HepG2 (cell line): ENCODE data around the gene CEP128. TPM values are rescaled to one million over a fixed set of nuclear protein-coding genes. Genes with fewer than 3 reads are reported as not detected.

Experiments used
- ATAD3A ChIP-seq: sonication (generic); formaldehyde crosslinking; IDR thresholded peaks from 2 replicates; pipeline ENCODE4 v1.4.0; 2020; ENCODE audit warnings: missing genetic modification reagents
- FOXK1 ChIP-seq: sonication (generic); formaldehyde crosslinking; IDR thresholded peaks from 2 replicates; pipeline ENCODE4 v1.4.0; 2020; ENCODE audit warnings: low read depth, missing genetic modification reagents, borderline replicate concordance
- GATAD1 ChIP-seq: IDR thresholded peaks from 2 replicates; pipeline ENCODE4 v1.6.1; 2016; ENCODE audit warnings: missing genetic modification reagents, missing compliant biosample characterization
- HCFC1 ChIP-seq: fragments of 150-350 bp; IDR thresholded peaks from 2 replicates; pipeline ENCODE4 v1.6.1; 2014; ENCODE audit warnings: low read depth, low read length
- IRX3 ChIP-seq: sonication (generic); formaldehyde crosslinking; IDR thresholded peaks from 2 replicates; pipeline ENCODE4 v1.8.1; 2023; ENCODE audit warnings: mild to moderate bottlenecking, low read depth, missing genetic modification reagents, borderline replicate concordance
- NFKB2 ChIP-seq: sonication (generic); formaldehyde crosslinking; IDR thresholded peaks from 2 replicates; pipeline ENCODE4 v1.4.0; 2020; ENCODE audit warnings: missing genetic modification reagents, borderline replicate concordance
- NR2C2 ChIP-seq: sonication (generic); formaldehyde crosslinking; IDR thresholded peaks from 2 replicates; pipeline ENCODE4 v1.4.0; 2020; ENCODE audit warnings: missing genetic modification reagents, mild to moderate bottlenecking, moderate library complexity, borderline replicate concordance
- RFX1 ChIP-seq: fragments of 450-650 bp; IDR thresholded peaks from 2 replicates; pipeline ENCODE4 v1.6.1; 2017
- SMAD3 ChIP-seq: sonication (generic); formaldehyde crosslinking; IDR thresholded peaks from 2 replicates; pipeline ENCODE4 v1.4.0; 2020; ENCODE audit warnings: missing genetic modification reagents
- SOX13 ChIP-seq, 3 experiments: fragments of 450-650 bp in 1 of 3; sonication (generic) in 1 of 3; formaldehyde crosslinking in 1 of 3; IDR thresholded peaks in 2 of 3; conservative IDR thresholded peaks in 1 of 3; 2 replicates each; pipeline versions ENCODE4 v1.5.0 to v1.6.1; 2016 to 2020; ENCODE audit warnings: antibody characterized with exemption in 1 of 3, mild to moderate bottlenecking in 1 of 3, missing compliant biosample characterization in 1 of 3, missing genetic modification reagents in 1 of 3, moderate library complexity in 1 of 3
- ZBTB7B ChIP-seq: sonication (generic); formaldehyde crosslinking; IDR thresholded peaks from 2 replicates; pipeline ENCODE4 v1.4.0; 2020; ENCODE audit warnings: missing genetic modification reagents
- ZC3H13 ChIP-seq: sonication (generic); formaldehyde crosslinking; IDR thresholded peaks from 2 replicates; pipeline ENCODE4 v1.8.1; 2023; ENCODE audit warnings: mild to moderate bottlenecking, missing genetic modification reagents, moderate library complexity
- ZFY ChIP-seq: sonication (generic); formaldehyde crosslinking; IDR thresholded peaks from 2 replicates; pipeline ENCODE4 v1.4.0; 2020; ENCODE audit warnings: missing genetic modification reagents
- ZMYM2 ChIP-seq: sonication (generic); formaldehyde crosslinking; IDR thresholded peaks from 2 replicates; pipeline ENCODE4 v1.8.0; 2022; ENCODE audit warnings: mild to moderate bottlenecking, missing genetic modification reagents
- ZNF772 ChIP-seq: sonication (generic); formaldehyde crosslinking; IDR thresholded peaks from 2 replicates; pipeline ENCODE4 v1.5.0; 2020; ENCODE audit warnings: mild to moderate bottlenecking, missing genetic modification reagents
- polyA plus RNA-seq, 8 experiments: library from polyadenylated mRNA; depleted of rRNA in 3 of 8; stranded (reverse) in 7 of 8; unstranded in 1 of 8; fragments of >200 nt; fragmentation: Illumina TruSeq in 4 of 8; extraction: Trizol in 4 of 8; gene quantifications; 2 replicates each; pipeline versions ENCODE4 v1.2.1 to v1.2.3, GENCODE V29; 2011 to 2016; ENCODE audit warnings: low read depth in 4 of 8, missing spikeins in 1 of 8, mixed read lengths in 1 of 8; ENCODE audit not compliant: insufficient read depth in 1 of 8
- total RNA-seq, 5 experiments: library from RNA; depleted of rRNA; stranded (reverse); fragments of >200 nt; fragmentation: Illumina TruSeq; extraction: Trizol; gene quantifications; 2 replicates each; pipeline ENCODE4 v1.2.3, GENCODE V29; 2016; ENCODE audit warnings: low read depth in 1 of 5
- TF ChIP-seq, protein P1 (sequence below): sonication (generic); formaldehyde crosslinking; IDR thresholded peaks from 2 replicates; pipeline ENCODE4 v1.4.0; 2020; ENCODE audit warnings: mild to moderate bottlenecking, missing genetic modification reagents
- TF ChIP-seq, protein P2 (sequence below): sonication (generic); IDR thresholded peaks from 2 replicates; pipeline ENCODE4 v1.6.1; 2016; ENCODE audit warnings: low read depth, borderline replicate concordance
- TF ChIP-seq, protein P3 (sequence below): sonication (generic); formaldehyde crosslinking; IDR thresholded peaks from 2 replicates; pipeline ENCODE4 v1.4.0; 2020; ENCODE audit warnings: missing genetic modification reagents
- TF ChIP-seq, protein P4 (sequence below): sonication (generic); formaldehyde crosslinking; IDR thresholded peaks from 2 replicates; pipeline ENCODE4 v1.5.0; 2020; ENCODE audit warnings: missing genetic modification reagents

CEP128 gene
- total and polyA plus RNA-seq, 2 of the 13 experiments (the other 11 are each of a cell fraction or from before 2014, with no cell fraction given), result 1.3 to 7.5 TPM

DNA sequence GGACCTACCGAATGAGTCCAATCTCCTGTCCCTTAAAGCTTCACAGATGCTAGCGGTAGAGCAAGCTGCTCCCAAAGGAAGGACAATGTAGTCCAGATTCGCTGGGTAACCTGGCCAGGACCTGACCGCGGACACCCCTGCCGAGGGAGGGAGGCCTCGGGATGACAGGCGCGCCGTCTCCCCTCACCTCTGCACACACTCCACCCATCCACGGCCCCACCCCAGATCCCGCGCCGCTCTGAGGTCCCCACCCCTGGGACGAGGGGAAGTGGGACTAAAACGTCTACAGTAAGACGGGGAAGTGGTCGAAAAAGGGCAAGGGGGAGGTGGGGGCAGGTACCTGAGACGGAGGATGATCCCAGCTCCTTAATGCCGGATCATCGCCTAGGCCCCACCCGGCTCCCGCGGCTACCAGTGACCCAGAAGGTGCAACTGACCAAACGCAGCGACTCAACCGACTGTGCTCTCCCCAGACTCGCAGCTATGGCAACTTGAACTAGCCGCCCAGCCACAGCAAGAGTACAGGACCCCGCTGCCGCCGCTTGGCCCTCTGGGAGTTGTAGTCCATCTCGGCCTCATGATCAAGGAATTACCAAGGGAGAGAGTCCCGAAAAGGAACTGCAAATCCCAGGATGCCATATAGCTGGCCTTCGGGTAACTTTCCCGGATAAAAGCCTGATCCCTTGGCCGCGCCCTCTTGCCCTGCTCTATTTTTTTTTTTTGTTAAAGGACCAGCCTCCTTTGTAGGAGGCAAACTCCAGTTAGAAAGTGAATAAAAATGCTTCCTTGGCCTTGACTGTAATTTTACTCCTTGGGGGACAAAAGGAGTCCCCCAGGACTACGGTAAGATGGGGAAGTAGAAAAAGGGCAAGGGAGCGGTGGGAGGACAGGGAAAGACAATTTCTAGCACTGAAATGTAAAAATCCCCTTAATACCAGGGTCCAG lies at the start of gene CEP128 (continued):
- TF ChIP-seq, protein P1, sequence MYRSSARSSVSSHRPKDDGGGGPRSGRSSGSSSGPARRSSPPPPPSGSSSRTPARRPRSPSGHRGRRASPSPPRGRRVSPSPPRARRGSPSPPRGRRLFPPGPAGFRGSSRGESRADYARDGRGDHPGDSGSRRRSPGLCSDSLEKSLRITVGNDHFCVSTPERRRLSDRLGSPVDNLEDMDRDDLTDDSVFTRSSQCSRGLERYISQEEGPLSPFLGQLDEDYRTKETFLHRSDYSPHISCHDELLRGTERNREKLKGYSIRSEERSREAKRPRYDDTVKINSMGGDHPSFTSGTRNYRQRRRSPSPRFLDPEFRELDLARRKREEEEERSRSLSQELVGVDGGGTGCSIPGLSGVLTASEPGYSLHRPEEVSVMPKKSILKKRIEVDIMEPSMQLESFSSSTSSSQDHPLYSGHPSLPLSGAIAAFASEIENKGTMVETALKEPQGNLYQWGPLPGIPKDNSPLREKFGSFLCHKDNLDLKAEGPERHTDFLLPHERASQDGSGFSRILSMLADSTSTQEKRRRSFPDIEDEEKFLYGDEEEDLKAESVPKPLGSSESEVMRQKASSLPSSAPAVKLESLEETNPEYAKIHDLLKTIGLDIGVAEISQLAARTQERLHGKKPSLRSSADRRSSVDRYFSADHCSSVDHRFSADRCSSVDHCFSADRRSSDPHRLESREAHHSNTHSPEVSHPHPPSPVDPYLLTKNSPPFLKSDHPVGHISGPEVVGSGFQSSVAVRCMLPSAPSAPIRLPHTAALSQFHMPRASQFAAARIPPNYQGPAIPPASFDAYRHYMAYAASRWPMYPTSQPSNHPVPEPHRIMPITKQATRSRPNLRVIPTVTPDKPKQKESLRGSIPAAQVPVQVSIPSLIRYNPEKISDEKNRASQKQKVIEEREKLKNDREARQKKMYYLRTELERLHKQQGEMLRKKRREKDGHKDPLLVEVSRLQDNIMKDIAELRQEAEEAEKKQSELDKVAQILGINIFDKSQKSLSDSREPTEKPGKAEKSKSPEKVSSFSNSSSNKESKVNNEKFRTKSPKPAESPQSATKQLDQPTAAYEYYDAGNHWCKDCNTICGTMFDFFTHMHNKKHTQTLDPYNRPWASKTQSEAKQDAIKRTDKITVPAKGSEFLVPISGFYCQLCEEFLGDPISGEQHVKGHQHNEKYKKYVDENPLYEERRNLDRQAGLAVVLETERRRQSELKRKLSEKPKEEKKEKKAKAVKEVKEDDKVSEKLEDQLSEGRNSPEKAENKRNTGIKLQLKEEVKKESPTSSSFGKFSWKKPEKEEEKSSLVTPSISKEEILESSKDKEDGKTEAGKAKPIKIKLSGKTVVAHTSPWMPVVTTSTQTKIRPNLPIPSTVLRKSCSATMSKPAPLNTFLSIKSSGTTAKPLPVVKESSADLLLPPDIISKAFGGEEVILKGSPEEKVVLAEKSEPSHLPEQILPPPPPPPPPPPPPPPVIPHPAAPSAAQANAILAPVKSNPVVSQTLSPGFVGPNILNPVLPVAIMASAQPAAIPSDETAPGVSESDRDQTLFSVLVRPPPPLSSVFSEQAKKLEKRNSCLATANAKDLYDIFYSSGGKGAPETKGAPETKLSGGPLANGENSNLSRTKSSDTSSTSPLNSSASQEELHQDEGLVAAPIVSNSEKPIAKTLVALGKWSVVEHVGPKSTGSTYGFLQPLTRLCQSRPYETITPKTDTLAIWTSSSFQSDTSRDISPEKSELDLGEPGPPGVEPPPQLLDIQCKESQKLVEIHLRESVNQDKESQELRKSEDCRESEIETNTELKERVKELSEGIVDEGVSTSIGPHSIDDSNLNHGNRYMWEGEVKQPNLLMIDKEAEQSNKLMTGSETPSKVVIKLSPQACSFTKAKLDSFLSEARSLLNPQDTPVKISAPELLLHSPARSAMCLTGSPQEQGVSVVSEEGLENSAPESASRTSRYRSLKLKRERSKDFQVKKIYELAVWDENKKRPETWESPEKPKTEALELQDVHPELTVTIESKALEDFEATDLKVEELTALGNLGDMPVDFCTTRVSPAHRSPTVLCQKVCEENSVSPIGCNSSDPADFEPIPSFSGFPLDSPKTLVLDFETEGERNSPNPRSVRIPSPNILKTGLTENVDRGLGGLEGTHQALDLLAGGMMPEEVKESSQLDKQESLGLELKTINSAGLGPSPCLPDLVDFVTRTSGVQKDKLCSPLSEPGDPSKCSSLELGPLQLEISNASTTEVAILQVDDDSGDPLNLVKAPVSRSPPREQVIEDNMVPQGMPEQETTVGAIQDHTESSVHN (CRISPR knock-in tag), result no peak
- TF ChIP-seq ZBTB7B (CRISPR knock-in tag), result no peak
- TF ChIP-seq, protein P2, sequence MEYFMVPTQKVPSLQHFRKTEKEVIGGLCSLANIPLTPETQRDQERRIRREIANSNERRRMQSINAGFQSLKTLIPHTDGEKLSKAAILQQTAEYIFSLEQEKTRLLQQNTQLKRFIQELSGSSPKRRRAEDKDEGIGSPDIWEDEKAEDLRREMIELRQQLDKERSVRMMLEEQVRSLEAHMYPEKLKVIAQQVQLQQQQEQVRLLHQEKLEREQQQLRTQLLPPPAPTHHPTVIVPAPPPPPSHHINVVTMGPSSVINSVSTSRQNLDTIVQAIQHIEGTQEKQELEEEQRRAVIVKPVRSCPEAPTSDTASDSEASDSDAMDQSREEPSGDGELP, result peak; percentile 32; the same call in 1 of the 2 replicates
- TF ChIP-seq ATAD3A (CRISPR knock-in tag), result no peak
- TF ChIP-seq HCFC1, result peak; percentile 96
- peak; percentile 97 for TF ChIP-seq NR2C2 (CRISPR knock-in tag)
- no peak for TF ChIP-seq IRX3
- no peak for TF ChIP-seq ZMYM2
- TF ChIP-seq SOX13 (IDR thresholded peaks at IDR 0.05), result no peak
- no peak for TF ChIP-seq SOX13 (CRISPR knock-in tag; conservative IDR thresholded peaks at IDR 0.05 in 1 of 2, IDR thresholded peaks at IDR 0.05 in 1 of 2)
- TF ChIP-seq ZNF772 (CRISPR knock-in tag), result peak; percentile 36; the same call in 1 of the 2 replicates
- TF ChIP-seq GATAD1 (CRISPR knock-in tag), result peak; percentile 92
- TF ChIP-seq, protein P3, sequence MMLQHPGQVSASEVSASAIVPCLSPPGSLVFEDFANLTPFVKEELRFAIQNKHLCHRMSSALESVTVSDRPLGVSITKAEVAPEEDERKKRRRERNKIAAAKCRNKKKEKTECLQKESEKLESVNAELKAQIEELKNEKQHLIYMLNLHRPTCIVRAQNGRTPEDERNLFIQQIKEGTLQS (CRISPR knock-in tag), result no peak
- TF ChIP-seq FOXK1 (CRISPR knock-in tag), result peak; percentile 63; the same call in 1 of the 2 replicates
- no peak for TF ChIP-seq ZC3H13 (CRISPR knock-in tag)
- peak; percentile 46; the same call in 1 of the 2 replicates for TF ChIP-seq NFKB2 (CRISPR knock-in tag)
- no peak for TF ChIP-seq SMAD3 (CRISPR knock-in tag)
- peak; percentile 68 for TF ChIP-seq ZFY
- peak; percentile 58; the same call in 1 of the 2 replicates for TF ChIP-seq RFX1
- TF ChIP-seq, protein P4, sequence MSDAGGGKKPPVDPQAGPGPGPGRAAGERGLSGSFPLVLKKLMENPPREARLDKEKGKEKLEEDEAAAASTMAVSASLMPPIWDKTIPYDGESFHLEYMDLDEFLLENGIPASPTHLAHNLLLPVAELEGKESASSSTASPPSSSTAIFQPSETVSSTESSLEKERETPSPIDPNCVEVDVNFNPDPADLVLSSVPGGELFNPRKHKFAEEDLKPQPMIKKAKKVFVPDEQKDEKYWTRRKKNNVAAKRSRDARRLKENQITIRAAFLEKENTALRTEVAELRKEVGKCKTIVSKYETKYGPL, result no peak
